ENCODE results near the gene GULP1.

Gene GULP1

GRCh38 chr2:188582211-188582610 lies 290.5 kb downstream of the GULP1 start:
- Histone ChIP-seq H3K9me3 (ENCODE audit: insufficient read depth, low read length, severe bottlenecking) (no peaks in the 10 kb centered on the region), H4K20me1 (ENCODE audit: insufficient read depth, low read length) (no peaks in the 10 kb centered on the region), H3K36me3 (ENCODE audit: insufficient read depth, low read length) (no peaks in the 10 kb centered on the region), H3K27me3 (ENCODE audit: insufficient read depth, low read length, poor library complexity) (no peaks in the 10 kb centered on the region), H2AFZ (ENCODE audit: low read depth, low read length) (no peak overlapping the region), H3K4me2 (ENCODE audit: insufficient read depth, low read length) (no peak overlapping the region), H3K79me2 (ENCODE audit: insufficient read depth, low read length) (no peaks in the 10 kb centered on the region), H3K9ac (ENCODE audit: low read depth, low read length) (no peak overlapping the region), H3K4me1 (ENCODE audit: insufficient read depth, low read length) (no peaks in the 10 kb centered on the region), H3K27ac (ENCODE audit: low read length) (no peak overlapping the region), H3K4me3 (ENCODE audit: low read depth in 1 of 2, low read length in 2 of 2) (no peak overlapping the region)
- no peak for DNase-seq
- no peak for ATAC-seq (ENCODE audit: insufficient read depth, low read depth)
- TF ChIP-seq, protein P1, sequence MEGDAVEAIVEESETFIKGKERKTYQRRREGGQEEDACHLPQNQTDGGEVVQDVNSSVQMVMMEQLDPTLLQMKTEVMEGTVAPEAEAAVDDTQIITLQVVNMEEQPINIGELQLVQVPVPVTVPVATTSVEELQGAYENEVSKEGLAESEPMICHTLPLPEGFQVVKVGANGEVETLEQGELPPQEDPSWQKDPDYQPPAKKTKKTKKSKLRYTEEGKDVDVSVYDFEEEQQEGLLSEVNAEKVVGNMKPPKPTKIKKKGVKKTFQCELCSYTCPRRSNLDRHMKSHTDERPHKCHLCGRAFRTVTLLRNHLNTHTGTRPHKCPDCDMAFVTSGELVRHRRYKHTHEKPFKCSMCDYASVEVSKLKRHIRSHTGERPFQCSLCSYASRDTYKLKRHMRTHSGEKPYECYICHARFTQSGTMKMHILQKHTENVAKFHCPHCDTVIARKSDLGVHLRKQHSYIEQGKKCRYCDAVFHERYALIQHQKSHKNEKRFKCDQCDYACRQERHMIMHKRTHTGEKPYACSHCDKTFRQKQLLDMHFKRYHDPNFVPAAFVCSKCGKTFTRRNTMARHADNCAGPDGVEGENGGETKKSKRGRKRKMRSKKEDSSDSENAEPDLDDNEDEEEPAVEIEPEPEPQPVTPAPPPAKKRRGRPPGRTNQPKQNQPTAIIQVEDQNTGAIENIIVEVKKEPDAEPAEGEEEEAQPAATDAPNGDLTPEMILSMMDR (IDR thresholded peaks at IDR 0.05; ENCODE audit: borderline replicate concordance, extremely low read depth, low read length, poor library complexity, severe bottlenecking), result no peak
- no peak for TF ChIP-seq EZH2 (IDR thresholded peaks at IDR 0.05; ENCODE audit: borderline replicate concordance, low read depth, low read length, severe bottlenecking)

GRCh38 chr2:188588235-188588634 lies 296.6 kb downstream of the GULP1 start:
- Histone ChIP-seq H2AFZ (ENCODE audit: low read depth, low read length) (no peak overlapping the region), H3K9me3 (ENCODE audit: insufficient read depth, low read length, severe bottlenecking) (no peaks in the 10 kb centered on the region), H3K27me3 (ENCODE audit: insufficient read depth, low read length, poor library complexity) (no peaks in the 10 kb centered on the region), H3K36me3 (ENCODE audit: insufficient read depth, low read length) (no peaks in the 10 kb centered on the region), H3K4me2 (ENCODE audit: insufficient read depth, low read length) (no peak overlapping the region), H3K4me1 (ENCODE audit: insufficient read depth, low read length) (no peaks in the 10 kb centered on the region), H3K9ac (ENCODE audit: low read depth, low read length) (no peak overlapping the region), H3K79me2 (ENCODE audit: insufficient read depth, low read length) (no peaks in the 10 kb centered on the region), H4K20me1 (ENCODE audit: insufficient read depth, low read length) (no peaks in the 10 kb centered on the region), H3K27ac (ENCODE audit: low read length) (no peak overlapping the region), H3K4me3 (ENCODE audit: low read depth in 1 of 2, low read length in 2 of 2) (no peak overlapping the region)
- TF ChIP-seq, protein P1 (IDR thresholded peaks at IDR 0.05; ENCODE audit: borderline replicate concordance, extremely low read depth, low read length, poor library complexity, severe bottlenecking), result no peak
- TF ChIP-seq EZH2 (IDR thresholded peaks at IDR 0.05; ENCODE audit: borderline replicate concordance, low read depth, low read length, severe bottlenecking), result no peak
- ATAC-seq (ENCODE audit: insufficient read depth, low read depth) (no peak), DNase-seq (no peak)

DNA sequence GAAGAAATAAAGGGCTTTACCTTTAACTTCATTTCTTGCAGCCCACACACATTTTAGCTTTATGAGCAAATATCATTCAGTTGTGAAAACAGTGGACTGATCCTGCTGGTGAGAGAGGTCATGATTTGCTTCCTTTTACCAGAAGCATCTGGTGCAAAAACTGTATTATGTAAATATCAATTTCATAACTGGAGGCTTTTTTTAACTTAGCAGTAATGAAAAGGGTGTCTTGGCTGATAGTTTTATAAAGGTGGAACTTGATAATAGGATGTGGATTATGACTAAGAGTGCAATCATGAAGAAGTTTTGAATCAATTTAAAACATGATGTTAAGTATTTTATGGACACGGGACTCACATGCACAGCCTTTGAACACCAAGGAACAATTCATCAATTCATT lies 304.4 kb downstream of the GULP1 start:
- H4K20me1 ChIP-seq (ENCODE audit: insufficient read depth, low read length), result no peaks in the 10 kb centered on the region
- H3K4me2 ChIP-seq (ENCODE audit: insufficient read depth, low read length), result no peak overlapping the region
- no peak overlapping the region for H3K4me3 ChIP-seq (ENCODE audit: low read depth in 1 of 2, low read length in 2 of 2)
- no peaks in the 10 kb centered on the region for H3K4me1 ChIP-seq (ENCODE audit: insufficient read depth, low read length)
- DNase-seq (no peak), ATAC-seq (ENCODE audit: insufficient read depth, low read depth) (no peak)
- H3K9ac ChIP-seq (ENCODE audit: low read depth, low read length), result no peak overlapping the region
- no peak for TF ChIP-seq EZH2 (IDR thresholded peaks at IDR 0.05; ENCODE audit: borderline replicate concordance, low read depth, low read length, severe bottlenecking)
- no peaks in the 10 kb centered on the region for H3K27me3 ChIP-seq (ENCODE audit: insufficient read depth, low read length, poor library complexity)
- H3K27ac ChIP-seq (ENCODE audit: low read length), result no peak overlapping the region
- no peak overlapping the region for H2AFZ ChIP-seq (ENCODE audit: low read depth, low read length)
- no peaks in the 10 kb centered on the region for H3K79me2 ChIP-seq (ENCODE audit: insufficient read depth, low read length)
- H3K36me3 ChIP-seq (ENCODE audit: insufficient read depth, low read length), result no peaks in the 10 kb centered on the region
- no peaks in the 10 kb centered on the region for H3K9me3 ChIP-seq (ENCODE audit: insufficient read depth, low read length, severe bottlenecking)

DNA sequence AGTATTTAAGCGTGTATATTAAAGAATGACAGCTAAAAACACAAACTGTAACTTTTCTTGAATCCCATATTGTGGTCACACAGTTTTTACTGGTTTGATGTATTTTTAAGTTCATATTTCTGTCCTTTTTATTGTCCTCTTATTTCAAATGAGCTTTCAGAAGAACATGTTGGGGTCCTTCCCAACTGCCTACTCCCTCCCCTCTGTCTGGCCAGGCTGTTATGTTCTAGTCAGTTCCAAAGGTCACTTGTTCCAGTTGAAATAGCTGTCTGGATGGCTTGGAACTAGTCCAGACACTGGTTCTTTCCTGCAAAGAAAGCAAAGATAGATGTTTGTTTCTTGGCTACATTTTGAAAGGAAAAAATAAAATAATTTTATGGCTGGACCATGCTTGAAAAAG lies 306.9 kb downstream of the GULP1 start:
- no peak overlapping the region for H3K4me2 ChIP-seq (ENCODE audit: insufficient read depth, low read length)

More for the DNA sequence above, 306.9 kb downstream of the GULP1 start:
- H2AFZ ChIP-seq (ENCODE audit: low read depth, low read length), result no peak overlapping the region
- H3K4me1 ChIP-seq (ENCODE audit: insufficient read depth, low read length), result no peaks in the 10 kb centered on the region
- ATAC-seq (ENCODE audit: insufficient read depth, low read depth), result no peak
- no peak overlapping the region for H3K4me3 ChIP-seq (ENCODE audit: low read depth in 1 of 2, low read length in 2 of 2)
- H3K27me3 ChIP-seq (ENCODE audit: insufficient read depth, low read length, poor library complexity), result no peaks in the 10 kb centered on the region
- no peak overlapping the region for H3K9ac ChIP-seq (ENCODE audit: low read depth, low read length)
- no peak for DNase-seq
- no peak for TF ChIP-seq EZH2 (IDR thresholded peaks at IDR 0.05; ENCODE audit: borderline replicate concordance, low read depth, low read length, severe bottlenecking)
- TF ChIP-seq, protein P1 (IDR thresholded peaks at IDR 0.05; ENCODE audit: borderline replicate concordance, extremely low read depth, low read length, poor library complexity, severe bottlenecking), result no peak
- H3K36me3 ChIP-seq (ENCODE audit: insufficient read depth, low read length), result no peaks in the 10 kb centered on the region
- H3K9me3 ChIP-seq (ENCODE audit: insufficient read depth, low read length, severe bottlenecking), result no peaks in the 10 kb centered on the region
- no peak overlapping the region for H3K27ac ChIP-seq (ENCODE audit: low read length)
- no peaks in the 10 kb centered on the region for H3K79me2 ChIP-seq (ENCODE audit: insufficient read depth, low read length)
- no peaks in the 10 kb centered on the region for H4K20me1 ChIP-seq (ENCODE audit: insufficient read depth, low read length)

Data from DND-41 (cell line).